ENCODE data around the gene PDE2A.

DNA sequence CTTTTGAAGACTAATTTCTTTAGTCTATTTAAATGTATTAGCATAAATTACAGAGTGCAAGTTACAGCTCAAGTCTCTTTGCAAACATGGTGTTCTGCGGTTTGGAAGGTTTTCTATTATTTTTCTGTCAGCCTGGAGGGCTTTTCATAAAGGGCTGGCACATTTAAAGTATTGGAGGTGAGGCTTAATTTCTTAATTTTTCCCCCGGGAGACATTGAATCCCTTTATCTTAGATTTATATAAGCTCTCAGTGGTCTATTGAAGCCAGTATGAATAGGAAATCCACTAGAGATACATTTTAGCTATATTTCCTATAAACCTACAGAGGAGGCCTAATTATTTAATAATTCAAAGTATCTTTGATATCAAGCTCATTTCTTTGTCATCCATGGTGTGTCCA, 137.2 kb downstream of the PDE2A start:
- TF ChIP-seq, protein P1, sequence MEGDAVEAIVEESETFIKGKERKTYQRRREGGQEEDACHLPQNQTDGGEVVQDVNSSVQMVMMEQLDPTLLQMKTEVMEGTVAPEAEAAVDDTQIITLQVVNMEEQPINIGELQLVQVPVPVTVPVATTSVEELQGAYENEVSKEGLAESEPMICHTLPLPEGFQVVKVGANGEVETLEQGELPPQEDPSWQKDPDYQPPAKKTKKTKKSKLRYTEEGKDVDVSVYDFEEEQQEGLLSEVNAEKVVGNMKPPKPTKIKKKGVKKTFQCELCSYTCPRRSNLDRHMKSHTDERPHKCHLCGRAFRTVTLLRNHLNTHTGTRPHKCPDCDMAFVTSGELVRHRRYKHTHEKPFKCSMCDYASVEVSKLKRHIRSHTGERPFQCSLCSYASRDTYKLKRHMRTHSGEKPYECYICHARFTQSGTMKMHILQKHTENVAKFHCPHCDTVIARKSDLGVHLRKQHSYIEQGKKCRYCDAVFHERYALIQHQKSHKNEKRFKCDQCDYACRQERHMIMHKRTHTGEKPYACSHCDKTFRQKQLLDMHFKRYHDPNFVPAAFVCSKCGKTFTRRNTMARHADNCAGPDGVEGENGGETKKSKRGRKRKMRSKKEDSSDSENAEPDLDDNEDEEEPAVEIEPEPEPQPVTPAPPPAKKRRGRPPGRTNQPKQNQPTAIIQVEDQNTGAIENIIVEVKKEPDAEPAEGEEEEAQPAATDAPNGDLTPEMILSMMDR (conservative IDR thresholded peaks at IDR 0.05; ENCODE audit: low read depth, low read length), result no peak
- no peak for TF ChIP-seq EZH2 (IDR thresholded peaks at IDR 0.05; ENCODE audit: borderline replicate concordance, low read depth, low read length, poor library complexity, severe bottlenecking)
